Right atrium auricular region (tissue), 2 donors: ENCODE results near the gene CRTAC1. TPM values are rescaled to one million over a fixed set of nuclear protein-coding genes. Genes with fewer than 3 reads are reported as not detected.

ENCODE experiments used
- DNase-seq: peaks from one replicate; pipeline ENCODE4 v3.0.0-alpha.2; 2019; ENCODE audit warnings: low spot score
- H3K27ac ChIP-seq, 2 donors: fragments of 200-600 bp; sonication (generic); 1 replicate in 1 of 2; 2 replicates in 1 of 2; pipeline ENCODE4 v1.5.1; 2016 to 2019
- H3K27me3 ChIP-seq, 2 donors: fragments of 200-600 bp; sonication (generic); one replicate each; pipeline versions ENCODE4 v1.5.1 to v1.6.0; 2017 to 2019
- H3K36me3 ChIP-seq: fragments of 200-600 bp; sonication (generic); one replicate; pipeline ENCODE4 v1.5.1; 2016
- H3K4me1 ChIP-seq, 2 donors: fragments of 200-600 bp; sonication (generic); one replicate each; pipeline versions ENCODE4 v1.5.1 to v1.6.0; 2017 to 2019
- H3K4me3 ChIP-seq, 2 donors: fragments of 200-600 bp; sonication (generic); 1 replicate in 1 of 2; 2 replicates in 1 of 2; pipeline ENCODE4 v1.5.1; 2017 to 2019; ENCODE audit warnings: mild to moderate bottlenecking in 1 of 2, moderate library complexity in 1 of 2
- H3K9me3 ChIP-seq, 2 donors: fragments of 200-600 bp; sonication (generic); one replicate each; pipeline ENCODE4 v1.5.1; 2019
- total RNA-seq, 2 donors: library from RNA; depleted of rRNA; stranded (reverse); fragments of >200 nt; gene quantifications; one replicate each; pipeline ENCODE4 v1.1.0, GENCODE V29; 2016
- TF ChIP-seq, protein P1 (sequence below), 2 donors: fragments of 200-600 bp; sonication (generic); IDR thresholded peaks; one replicate each; pipeline ENCODE4 v1.5.1; 2019; ENCODE audit warnings: antibody characterized with exemption in 2 of 2

Gene CRTAC1
- total RNA-seq, 2 donors from 2014 or later = 3.5 to 5.6 TPM

DNA sequence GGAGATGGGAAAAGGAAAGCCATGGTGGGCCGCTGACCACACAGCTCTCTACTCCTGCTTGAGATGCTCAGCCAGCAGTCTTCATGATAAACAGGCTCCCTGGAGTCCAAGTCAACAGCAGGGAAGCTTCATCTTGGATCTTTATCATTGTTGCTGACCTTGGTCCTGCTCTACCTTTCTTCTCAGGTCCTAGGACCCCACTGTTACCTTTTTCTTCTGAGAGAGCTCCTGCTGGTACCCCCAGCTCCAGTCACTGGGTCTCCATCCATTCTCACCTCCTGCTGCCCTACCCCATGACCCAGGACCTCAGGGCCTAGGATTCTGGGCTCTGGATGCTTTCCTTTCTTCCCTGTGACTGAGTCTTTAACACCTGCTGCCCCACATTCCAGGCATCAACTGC is 5.2 kb upstream of the CRTAC1 start:
- no peak for DNase-seq
- H3K4me3 ChIP-seq = no peak overlapping the region
- no peaks in the 10 kb centered on the region for H3K9me3 ChIP-seq
- no peaks in the 10 kb centered on the region for H3K36me3 ChIP-seq
- TF ChIP-seq, protein P1, sequence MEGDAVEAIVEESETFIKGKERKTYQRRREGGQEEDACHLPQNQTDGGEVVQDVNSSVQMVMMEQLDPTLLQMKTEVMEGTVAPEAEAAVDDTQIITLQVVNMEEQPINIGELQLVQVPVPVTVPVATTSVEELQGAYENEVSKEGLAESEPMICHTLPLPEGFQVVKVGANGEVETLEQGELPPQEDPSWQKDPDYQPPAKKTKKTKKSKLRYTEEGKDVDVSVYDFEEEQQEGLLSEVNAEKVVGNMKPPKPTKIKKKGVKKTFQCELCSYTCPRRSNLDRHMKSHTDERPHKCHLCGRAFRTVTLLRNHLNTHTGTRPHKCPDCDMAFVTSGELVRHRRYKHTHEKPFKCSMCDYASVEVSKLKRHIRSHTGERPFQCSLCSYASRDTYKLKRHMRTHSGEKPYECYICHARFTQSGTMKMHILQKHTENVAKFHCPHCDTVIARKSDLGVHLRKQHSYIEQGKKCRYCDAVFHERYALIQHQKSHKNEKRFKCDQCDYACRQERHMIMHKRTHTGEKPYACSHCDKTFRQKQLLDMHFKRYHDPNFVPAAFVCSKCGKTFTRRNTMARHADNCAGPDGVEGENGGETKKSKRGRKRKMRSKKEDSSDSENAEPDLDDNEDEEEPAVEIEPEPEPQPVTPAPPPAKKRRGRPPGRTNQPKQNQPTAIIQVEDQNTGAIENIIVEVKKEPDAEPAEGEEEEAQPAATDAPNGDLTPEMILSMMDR (IDR thresholded peaks at IDR 0.05) = no peak
- H3K27ac ChIP-seq = no peak overlapping the region
- no peaks in the 10 kb centered on the region for H3K27me3 ChIP-seq
- peaks cover 0 to 8% of the 10 kb centered on the region in 2 donors for H3K4me1 ChIP-seq

DNA sequence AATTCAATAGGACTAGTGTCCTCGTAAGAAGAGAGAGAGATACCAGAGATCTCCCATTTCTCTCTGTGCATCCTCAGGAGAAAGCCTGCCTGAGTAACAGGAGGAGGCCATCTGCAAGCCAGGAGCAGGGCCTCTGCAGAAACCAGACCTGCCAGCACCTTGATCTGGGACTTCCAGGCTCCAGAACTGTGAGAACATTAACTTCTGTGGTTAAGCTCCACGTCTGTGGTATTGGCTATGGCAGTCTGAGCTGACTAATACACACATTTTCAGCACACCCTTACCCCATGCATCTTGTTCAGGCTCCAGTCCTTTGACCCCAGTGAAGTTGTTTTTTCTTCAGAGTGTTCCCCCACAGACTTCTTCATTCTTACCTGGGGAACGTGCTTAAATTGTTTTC is 3.1 kb upstream of the CRTAC1 start:
- DNase-seq = no peak
- Histone ChIP-seq H3K27ac (no peak overlapping the region), H3K4me3 (no peak overlapping the region), H3K36me3 (no peaks in the 10 kb centered on the region), H3K4me1 (peaks cover 0 to 22% of the 10 kb centered on the region in 2 donors), H3K27me3 (no peaks in the 10 kb centered on the region), H3K9me3 (no peaks in the 10 kb centered on the region)
- TF ChIP-seq, protein P1 (IDR thresholded peaks at IDR 0.05) = no peak

DNA sequence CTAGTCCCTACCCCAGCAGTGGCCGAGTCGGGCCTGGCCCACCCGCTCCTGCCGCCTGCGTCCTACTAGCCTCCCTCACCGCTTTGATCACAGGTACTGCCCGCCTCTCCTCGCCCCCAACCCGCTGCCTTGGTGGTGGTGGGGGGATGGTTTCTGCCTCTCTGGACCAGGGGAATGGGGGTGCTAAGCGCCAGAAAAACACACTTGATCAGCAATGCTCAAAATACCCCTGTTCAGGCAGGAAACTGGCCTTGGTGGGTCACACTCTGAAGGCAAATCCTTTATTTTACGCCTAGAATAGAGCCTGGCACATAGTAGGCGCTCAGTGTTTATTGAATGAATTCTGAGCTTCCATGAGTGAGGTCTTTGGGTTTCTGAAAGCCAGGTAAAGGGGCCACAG is 1.0 kb upstream of the CRTAC1 start:
- no peak overlapping the region for H3K27ac ChIP-seq
- no peaks in the 10 kb centered on the region for H3K9me3 ChIP-seq
- no peaks in the 10 kb centered on the region for H3K27me3 ChIP-seq
- no peaks in the 10 kb centered on the region for H3K36me3 ChIP-seq
- peaks cover 0 to 22% of the 10 kb centered on the region in 2 donors for H3K4me1 ChIP-seq
- no peak for DNase-seq
- H3K4me3 ChIP-seq = peak overlapping the region in 1 of 2 donors; percentile 59
- TF ChIP-seq, protein P1 (IDR thresholded peaks at IDR 0.05) = no peak

DNA sequence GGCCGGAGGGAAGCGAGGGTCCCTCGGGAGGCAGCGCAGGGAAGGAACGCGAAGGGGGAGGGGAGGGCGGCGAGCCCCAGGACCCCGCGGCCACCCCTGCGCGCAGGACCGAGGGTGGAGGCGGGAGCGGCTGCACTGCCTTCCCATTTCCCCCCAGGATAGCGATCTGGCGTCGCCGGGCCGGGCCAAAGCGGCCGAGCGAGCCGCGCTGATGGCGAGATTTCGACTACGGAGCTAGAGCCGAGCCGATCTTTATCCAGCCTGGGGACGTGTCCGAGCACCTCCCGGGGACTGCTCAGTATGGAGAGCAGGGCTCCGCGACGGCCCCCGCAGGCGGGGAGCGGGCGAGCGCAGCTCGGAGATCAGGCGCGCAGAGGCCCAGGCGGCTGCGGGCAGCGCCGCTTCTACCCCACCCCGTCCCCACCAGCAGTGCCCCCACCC is 590 bp upstream of the CRTAC1 start:
- TF ChIP-seq, protein P1 (IDR thresholded peaks at IDR 0.05) = no peak
- Histone ChIP-seq H3K4me3 (peak overlapping the region; percentile 25 to 59), H3K36me3 (no peaks in the 10 kb centered on the region), H3K27me3 (peaks cover 0 to 1% of the 10 kb centered on the region in 2 donors), H3K9me3 (no peaks in the 10 kb centered on the region), H3K27ac (peak overlapping the region in 1 of 2 donors; percentile 31), H3K4me1 (peaks cover 0 to 22% of the 10 kb centered on the region in 2 donors)
- no peak for DNase-seq

DNA sequence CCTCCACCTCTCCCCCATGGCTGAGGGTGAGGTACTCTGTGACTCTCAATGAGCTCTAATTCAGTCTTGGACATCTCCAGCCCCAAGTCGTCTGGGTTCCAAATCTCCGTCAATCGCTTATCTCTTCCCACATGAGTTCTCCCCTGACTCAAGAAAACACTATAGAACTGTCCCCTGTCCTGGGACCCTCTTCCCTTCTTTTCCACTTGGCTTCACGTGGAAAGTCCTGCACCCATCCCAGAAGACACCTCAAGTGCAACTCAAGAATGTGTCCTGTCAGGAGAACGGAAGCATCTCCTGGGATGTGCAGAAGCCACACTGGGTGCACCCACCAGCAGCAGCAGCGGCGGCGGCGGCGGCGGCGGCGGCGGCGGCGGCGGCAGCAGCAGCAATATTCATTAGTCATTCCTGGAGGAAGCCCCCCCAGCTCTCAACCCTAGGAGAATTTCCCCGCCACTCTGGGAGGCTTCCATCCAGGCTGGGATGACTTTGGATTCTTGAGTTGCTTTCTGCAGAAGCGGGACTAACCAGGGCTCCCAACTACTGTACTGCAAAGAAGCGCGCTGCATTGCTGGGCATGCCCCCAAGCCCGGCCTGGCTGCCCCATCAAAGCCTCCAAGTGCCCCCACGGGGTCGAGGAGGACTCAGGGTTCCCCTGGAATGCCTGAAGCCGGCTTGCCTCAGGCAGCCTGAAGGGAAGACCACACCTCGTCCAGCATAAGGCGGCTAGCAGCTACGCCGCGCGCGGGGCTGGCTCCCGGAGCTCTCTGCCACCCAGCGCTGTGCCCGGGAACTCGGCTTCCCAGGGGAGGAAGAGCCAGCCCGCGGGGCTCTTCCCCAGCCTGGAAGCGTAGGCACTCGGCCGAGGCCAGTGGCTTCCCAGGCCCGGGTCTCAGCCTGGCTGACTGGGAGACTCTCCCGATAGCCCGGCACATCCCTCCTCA is 1.0 kb downstream of the CRTAC1 start:
- H3K9me3 ChIP-seq = no peaks in the 10 kb centered on the region
- TF ChIP-seq, protein P1 (IDR thresholded peaks at IDR 0.05) = no peak
- no peaks in the 10 kb centered on the region for H3K36me3 ChIP-seq
- DNase-seq = no peak
- H3K27me3 ChIP-seq = peaks cover 0 to 3% of the 10 kb centered on the region in 2 donors
- peak overlapping the region; percentile 48 to 59 for H3K4me3 ChIP-seq
- peak overlapping the region in 1 of 2 donors; percentile 60 for H3K27ac ChIP-seq
- H3K4me1 ChIP-seq = peaks cover 0 to 22% of the 10 kb centered on the region in 2 donors
